SH-SY5Y (cell line): ENCODE measurements around the gene SLC22A16.

Experiments
- GATA2 ChIP-seq: IDR thresholded peaks from 2 replicates; pipeline ENCODE4 v1.6.1; 2011; ENCODE audit warnings: mild to moderate bottlenecking, low read depth, low read length
- GATA3 ChIP-seq: IDR thresholded peaks from 2 replicates; pipeline ENCODE4 v1.6.1; 2011; ENCODE audit warnings: low read depth, mild to moderate bottlenecking, low read length, moderate library complexity

The SLC22A16 gene

GRCh38 chr6:110467566-110468140 lies 8.8 kb downstream of the SLC22A16 start:
- TF ChIP-seq GATA3 (no peak), GATA2 (no peak)

- no peak for TF ChIP-seq GATA3
- TF ChIP-seq GATA2, result no peak
These were observed 13.4 kb downstream of the SLC22A16 start for GRCh38 chr6:110462884-110463481.

GRCh38 chr6:110461376-110461775 lies 15.0 kb downstream of the SLC22A16 start:
- TF ChIP-seq GATA3 (no peak), GATA2 (no peak)

DNA sequence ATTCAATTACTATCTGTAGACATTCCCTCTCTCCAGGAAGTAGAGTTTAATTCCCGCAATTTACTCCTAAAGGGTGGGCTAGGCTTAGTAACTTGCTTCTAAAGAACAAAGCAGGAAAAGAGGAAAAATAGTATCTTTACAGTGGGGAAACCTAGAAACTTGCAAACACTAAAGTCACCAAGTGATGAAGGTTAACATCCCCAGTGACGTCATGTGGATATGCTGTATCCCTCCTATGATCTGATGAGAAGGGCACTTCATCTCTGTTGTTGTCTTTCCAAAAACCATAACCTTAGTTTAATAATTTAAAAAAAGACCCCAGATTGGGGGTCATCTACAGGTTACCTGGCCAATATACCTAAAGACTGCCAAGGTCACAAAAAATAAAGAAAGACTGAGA lies 17.3 kb downstream of the SLC22A16 start:
- TF ChIP-seq GATA3 (no peak), GATA2 (no peak)

DNA sequence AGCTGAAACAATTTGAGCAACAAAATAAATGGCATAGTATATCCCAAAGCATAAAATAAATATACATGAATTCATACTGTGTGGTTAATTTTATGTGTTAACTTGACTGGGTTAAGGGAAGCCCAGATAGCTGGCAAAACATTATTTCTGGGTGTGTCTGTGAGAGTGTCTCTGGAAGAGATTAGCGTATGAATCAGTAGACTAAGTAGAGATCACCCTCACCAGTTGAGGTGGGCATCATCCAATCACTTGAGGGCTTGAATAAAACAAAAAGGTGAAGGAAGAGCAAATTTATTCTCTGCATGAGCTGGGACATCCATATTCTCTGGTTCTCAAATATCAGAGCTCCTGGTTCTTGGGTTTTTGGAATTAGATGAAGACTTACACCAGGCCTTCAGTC lies 17.9 kb downstream of the SLC22A16 start:
- TF ChIP-seq GATA2 (no peak), GATA3 (no peak)

- TF ChIP-seq GATA2 (no peak), GATA3 (no peak)
These were observed 19.7 kb downstream of the SLC22A16 start for GRCh38 chr6:110456694-110457093.

GRCh38 chr6:110449541-110449895 lies 26.9 kb downstream of the SLC22A16 start:
- TF ChIP-seq GATA3, result no peak
- TF ChIP-seq GATA2, result no peak

DNA sequence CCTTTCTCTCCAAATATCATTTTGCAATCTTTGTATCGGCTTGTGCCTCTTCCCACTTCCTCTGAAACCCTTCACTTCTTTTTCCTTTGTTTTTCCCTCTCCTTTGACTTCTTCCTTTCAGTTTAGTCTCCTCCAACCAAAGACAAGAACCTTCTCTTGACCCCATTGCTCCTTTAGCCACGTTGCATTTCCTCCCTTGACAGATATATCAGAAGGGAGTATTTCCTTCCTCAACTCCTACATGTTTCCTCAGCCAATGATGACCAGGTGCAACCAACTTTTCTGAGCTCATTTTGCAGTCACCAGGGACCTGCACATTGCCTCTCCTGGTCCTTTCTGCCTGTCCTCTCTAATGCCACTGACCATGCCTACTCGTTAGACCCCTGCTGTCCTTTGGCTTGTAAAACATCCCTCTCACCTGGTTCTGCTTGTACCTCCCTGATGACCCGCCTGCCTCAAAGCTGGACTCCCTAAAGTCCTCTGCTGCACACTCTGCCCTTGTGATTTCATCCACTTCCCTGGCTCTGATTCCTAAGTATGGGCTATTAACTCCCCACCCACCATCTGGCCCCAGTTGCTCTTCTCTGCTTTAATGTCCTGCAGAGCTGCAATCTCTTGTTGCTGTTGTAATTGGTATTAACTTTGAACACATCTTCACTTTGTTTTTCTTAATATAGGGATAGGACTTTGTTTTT lies 27.4 kb downstream of the SLC22A16 start:
- no peak for TF ChIP-seq GATA3
- no peak for TF ChIP-seq GATA2

DNA sequence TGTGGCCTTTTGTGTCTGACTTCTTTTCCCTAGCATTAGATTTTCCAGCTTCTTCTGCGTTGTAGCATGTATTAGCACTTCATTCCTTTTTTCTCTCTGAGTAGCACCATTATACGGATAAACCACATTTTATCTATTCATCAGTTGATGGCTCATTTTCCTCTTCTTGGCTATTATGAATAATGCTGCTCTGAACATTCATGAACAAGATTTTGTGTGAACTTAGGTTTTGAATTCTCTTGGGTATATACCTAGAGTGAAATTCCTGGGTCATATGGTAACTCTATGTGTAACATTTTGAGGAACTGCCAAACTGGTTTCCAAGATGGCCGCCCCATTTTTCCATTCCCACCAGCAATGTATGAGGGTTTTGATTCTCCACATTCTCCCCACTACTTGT lies 28.7 kb downstream of the SLC22A16 start:
- TF ChIP-seq GATA2 (no peak), GATA3 (no peak)

DNA sequence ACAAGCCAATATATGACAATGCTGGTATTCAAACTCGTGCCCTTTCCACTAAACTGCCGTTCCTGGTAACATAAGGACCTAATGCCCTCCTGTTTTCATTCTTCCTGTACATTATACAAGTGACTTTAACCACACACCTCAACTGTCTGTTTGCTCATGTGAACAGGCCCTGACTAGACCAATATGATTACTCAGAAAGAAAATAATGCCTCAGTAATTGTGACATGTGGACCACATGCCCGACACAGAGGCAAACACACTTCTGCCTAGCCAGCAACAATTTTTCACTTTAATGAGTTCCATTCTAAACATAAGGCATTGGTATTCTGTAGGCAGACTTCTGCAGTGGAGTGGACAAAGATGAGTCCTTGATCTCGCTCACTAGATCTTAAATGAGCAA lies 30.0 kb downstream of the SLC22A16 start:
- TF ChIP-seq GATA2, result no peak
- TF ChIP-seq GATA3, result no peak

GRCh38 chr6:110440026-110440425 lies 36.4 kb downstream of the SLC22A16 start:
- no peak for TF ChIP-seq GATA3
- TF ChIP-seq GATA2, result no peak

GRCh38 chr6:110439356-110439755 lies 37.1 kb downstream of the SLC22A16 start:
- TF ChIP-seq GATA3, result no peak
- TF ChIP-seq GATA2, result no peak

DNA sequence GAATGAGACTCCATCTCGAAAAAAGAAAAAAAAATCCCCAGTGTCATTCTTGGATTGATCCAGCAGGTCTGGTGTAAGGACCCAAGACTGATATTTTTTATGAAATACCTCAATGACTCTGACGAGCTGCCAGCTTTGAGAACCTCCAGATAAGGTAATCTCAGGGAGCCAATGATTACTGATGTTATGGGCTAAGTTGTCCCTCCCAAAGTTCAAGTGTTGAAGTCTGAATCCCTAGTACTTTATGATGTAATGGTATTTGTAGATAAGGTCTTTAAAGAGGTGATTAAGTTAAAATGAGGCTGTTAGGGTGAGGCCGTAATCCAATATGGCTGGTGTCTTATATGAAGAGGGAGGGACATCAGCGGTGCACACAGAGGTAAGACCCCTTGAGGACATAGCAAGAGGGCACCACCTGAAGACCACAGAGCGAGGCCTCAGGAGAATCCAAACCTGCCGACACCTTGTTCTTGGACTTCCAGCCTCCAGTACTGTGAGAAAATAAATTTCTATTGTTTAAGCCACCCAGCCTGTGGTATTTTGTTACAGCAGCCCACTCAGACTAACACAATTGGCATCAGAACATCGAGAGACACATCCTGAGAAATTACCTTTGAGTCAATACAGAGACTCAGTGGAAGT lies 41.3 kb downstream of the SLC22A16 start:
- TF ChIP-seq GATA3 (no peak), GATA2 (no peak)

DNA sequence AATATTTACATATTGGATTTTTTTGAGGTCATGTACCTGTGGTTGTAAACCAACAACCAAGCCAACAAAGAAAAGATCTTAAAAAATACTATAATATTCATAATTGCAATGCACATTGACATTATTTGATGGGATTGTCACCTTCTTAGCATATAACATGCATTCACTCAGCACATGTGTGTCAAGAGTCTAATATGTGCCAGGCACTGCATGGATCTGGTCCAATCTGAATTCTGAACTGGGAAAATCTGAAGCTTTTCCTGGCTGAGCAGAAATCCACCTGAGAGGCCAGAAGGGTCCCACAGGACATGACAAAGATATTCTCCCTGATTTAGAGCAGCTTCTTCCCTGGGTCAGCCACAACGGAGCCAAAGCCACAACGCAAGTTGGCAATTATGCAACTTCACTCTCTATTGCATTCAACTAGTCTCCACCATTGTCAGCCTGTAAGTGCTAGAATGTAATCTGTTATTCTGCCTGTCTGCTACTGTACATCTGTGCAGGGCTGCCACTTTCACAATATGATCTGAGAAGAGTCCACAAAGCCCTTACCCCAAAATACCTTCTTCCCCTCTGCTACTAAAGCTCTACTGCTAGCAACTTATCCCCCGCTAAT lies 44.0 kb downstream of the SLC22A16 start:
- TF ChIP-seq GATA3 (no peak), GATA2 (no peak)

DNA sequence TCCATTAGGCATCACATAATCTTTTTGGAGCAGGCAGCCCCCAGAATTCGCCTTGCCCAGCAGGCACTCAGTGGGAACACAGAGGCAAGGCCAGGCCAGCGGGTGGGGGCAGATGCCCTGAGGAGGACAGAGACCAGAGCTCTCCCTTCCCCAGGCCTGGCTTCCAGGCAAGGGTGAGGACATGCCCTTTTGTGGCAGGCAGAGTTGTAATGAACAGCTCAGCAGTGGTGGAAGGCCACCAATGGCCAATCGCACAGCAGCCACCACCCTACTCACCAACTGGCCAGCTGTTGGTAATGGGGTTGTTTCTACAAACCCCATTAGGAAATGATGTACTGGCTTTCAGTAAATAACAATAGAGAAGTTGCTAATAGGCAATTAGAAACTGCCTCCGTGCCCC lies 45.7 kb downstream of the SLC22A16 start:
- TF ChIP-seq GATA2 (no peak), GATA3 (no peak)
